HG03457 (cell line): Measurements from ENCODE around the gene DCAF12.

Source experiments
- ATAC-seq: cut with Tn5 transposase; IDR thresholded peaks from one replicate; pipeline ENCODE4 v1.9.1; 2021; ENCODE audit warnings: moderate number of reproducible peaks; ENCODE audit not compliant: unreplicated experiment

DCAF12 gene

DNA sequence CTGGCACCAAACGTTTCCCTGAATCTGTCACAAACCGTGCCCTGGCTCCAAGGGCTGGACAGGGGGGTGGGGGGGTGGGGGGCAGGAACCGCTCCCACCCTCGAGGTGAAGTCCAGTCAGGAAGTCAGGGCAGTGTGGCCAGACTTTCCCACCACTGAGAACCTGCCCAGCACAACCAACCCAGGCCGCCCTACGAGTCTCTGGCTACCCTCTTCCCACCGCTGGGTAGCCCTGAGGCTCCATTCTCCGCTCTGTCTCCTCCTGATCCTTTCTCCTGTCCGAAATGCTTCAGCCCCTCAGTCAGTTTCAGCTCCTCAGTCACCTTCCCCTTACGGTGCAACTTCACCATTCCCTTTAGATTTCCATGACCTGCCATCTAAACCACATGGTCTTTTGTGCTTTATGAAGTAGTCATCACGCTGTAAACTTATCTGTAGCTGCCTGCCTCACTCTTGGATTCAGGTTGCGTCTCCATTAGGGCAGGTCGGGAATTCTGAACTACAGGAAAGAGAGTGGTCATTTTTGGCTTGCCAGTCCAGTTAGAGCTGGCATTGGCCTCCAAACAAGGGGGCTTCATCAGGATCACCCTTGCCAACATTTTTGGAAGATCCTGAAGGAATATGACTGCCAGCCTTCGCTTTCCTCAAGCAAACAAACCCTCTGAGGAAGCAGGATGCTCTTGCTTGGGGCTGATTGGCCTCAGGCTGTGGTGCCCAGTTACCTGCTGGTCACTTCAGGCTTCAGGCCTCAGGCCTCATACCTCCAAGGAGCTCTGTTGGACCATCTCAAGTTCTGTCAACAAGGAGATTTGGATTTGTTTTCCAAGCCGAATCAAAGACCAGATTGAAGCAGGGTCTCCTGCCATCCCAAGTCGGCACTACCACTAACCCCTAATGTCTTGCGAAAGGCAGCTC, 794 bp upstream of the DCAF12 start:
- ATAC-seq: no peak

DNA sequence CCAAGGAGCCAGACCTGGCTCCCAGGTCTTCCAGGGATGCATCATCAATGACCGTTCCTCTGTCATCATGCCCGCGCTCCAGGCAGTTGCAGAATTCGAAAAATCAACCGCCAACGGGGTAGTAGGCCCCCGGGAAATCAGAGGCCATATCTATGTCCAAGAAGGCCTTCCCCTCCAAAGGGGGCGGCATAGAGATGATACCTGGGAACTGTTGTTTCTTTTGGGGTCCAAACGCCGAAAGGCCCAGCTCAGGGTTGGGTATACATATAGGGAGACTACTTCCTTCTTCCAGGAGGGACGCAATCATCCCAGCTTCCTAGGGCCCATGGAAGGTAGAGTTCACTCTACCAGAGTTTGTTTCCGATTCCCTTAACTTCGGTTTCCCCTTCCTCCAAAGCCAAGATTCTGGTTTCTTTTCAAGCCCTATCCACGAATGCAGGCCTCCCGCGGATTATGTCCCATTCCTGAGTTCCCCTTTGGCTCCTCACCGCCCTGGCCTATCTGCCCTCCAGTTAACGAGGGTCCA, 754 bp downstream of the DCAF12 start:
- ATAC-seq: no peak

DNA sequence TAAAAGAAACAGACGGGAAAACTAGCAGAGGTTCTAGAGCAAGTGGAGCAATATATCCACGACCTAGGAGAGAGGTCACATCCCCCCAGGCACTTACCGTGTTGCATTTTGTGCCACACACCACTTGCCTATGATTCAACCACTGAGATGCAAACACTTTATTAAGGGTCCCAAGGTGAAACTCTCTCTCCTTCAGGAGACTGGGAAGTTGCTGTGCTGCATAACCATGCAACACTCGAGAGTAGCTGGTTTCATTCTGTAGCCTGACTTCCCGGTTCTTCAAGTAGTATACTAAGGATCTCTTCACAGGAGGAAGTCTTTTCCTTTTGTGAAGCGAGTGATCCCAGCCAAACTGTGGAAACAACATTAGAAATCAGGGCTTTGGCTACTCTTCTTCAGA, 1.6 kb downstream of the DCAF12 start:
- ATAC-seq: no peak

DNA sequence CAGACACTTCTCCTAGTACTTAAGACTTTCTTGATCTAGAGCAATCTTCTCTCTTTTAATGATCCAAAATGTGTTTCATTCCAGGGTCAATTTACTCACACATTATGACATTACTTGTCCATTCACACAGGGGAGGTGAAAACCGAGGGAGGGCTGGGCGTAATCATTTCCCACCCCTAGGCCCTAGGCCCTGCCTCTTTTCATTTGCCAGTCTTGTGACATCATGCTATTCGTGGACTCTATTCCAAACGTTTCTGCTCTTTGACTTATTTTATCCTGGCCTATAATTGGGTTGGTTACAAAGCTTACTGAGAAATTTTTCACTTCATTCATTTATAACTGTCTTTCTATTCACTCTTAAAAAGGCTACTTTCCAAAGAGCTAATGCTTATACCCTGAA, 2.4 kb downstream of the DCAF12 start:
- no peak for ATAC-seq

- no peak for ATAC-seq
Observed at GRCh38 chr9:34123682-34124081, 2.8 kb downstream of the DCAF12 start.

- ATAC-seq: no peak
Observed at GRCh38 chr9:34121996-34122395, 4.5 kb downstream of the DCAF12 start.

- no peak for ATAC-seq
Observed at GRCh38 chr9:34119713-34120112, 6.8 kb downstream of the DCAF12 start.

- ATAC-seq: no peak
Observed at GRCh38 chr9:34114436-34114835, 12.1 kb downstream of the DCAF12 start.

- ATAC-seq: no peak
Observed at GRCh38 chr9:34106110-34106509, 20.4 kb downstream of the DCAF12 start.

DNA sequence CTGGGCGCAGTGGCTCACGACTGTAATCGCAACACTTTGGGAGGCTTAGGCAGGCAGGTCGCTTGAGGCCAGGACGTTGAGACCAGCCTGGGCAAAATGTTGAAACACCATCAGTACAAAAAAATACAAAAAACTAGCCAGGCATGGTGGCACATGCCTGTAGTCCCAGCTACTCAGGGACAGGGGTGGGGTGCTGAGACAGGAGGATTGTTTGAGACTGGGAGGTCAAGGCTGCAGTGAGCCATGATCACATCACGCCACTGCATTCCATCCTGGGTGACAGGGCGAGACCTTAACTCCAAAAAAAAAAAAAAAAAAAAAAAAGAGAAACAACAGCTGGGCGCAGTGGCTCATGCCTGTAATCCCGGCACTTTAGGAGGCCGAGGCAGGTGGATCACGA, 23.7 kb downstream of the DCAF12 start:
- ATAC-seq: no peak

GRCh38 chr9:34098307-34098706, 28.2 kb downstream of the DCAF12 start:
- ATAC-seq: no peak

- ATAC-seq: no peak
Observed at GRCh38 chr9:34097865-34098264, 28.6 kb downstream of the DCAF12 start.

GRCh38 chr9:34096751-34097150, 29.7 kb downstream of the DCAF12 start:
- no peak for ATAC-seq

DNA sequence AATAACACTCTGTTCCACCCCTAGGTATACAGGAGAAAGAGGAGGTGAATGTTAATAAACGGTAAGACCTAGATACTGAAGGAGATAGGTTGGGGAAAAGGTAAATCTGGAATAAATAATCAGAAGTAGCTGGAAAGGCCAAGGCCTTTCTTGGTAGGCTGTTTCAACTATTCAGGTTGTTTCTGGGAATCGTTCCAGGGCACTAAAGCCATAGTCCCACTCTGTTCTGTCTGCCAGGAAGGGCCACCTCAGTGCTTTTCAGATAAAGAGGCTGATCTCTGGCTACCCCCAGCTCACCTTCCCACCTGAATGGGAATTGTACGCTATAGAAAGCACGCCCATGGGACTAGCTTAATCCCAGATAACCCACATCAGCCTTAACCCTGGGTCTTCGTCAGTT, 32.9 kb downstream of the DCAF12 start:
- no peak for ATAC-seq

DNA sequence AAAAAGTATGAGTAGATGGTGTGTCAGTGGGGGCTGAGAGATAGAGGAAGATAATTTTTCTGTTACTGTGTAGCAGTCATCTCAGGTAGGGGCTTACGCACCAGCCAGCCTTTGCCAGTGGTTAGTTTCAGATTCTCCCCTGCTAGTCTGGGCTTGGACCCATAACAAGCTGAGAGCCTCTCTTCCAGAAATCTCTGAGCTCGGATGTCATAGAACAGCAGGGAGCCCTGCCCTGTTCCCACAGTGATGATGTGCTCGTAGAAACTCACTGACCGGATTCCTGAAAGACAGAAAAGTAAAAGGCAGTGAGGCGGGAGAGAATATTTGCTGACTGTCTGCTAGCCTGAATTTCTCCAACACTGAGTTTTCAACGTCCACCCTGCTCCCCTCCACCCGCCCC, 37.2 kb downstream of the DCAF12 start:
- no peak for ATAC-seq

GRCh38 chr9:34087370-34087769, 39.1 kb downstream of the DCAF12 start:
- ATAC-seq: no peak

- ATAC-seq: no peak
Observed at GRCh38 chr9:34086864-34087263, 39.6 kb downstream of the DCAF12 start.

DNA sequence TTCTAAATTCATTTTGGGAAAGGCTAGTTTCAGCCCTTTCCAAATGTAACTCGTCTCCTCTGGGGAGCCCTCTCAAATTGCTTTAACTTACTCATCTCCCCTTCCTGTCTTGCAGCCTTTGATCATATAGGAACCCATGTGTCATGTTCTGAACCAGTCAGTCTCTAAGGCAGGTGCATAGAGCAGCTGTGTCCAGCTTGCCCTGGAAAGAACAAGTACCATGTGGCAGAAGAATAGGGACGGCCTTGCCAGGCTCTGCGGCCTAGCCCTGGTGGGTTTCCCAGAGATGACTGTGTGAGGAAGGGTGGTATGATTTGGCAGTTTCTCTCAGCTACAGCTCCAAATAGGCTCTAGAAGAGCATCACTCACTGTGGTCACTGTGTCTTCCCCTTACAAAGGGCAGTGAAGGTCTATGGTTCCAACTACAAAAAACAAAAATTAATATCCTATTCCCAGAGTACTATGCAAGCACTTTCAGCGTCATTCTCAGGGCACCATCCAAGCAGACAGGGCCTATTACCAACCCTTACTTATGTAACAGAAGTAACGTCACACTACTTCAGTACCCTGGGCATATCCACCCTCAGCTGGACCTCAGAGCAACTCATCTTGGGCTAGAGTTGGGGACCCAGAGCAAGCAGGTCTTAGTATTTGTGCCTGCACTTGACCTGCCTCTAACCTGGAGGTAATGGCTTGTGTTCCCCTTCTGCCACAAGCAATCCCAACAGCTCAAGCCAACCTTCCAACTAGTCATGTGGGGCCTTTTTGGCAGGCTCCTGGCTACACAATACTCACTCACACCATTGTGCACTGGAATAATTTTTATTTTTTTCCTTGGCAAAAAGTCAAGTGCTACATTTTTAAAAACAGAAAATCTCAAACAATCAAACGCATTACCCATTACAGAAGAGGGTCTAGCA, 40.7 kb downstream of the DCAF12 start:
- ATAC-seq: no peak

- no peak for ATAC-seq
Observed at GRCh38 chr9:34084562-34084961, 41.9 kb downstream of the DCAF12 start.

DNA sequence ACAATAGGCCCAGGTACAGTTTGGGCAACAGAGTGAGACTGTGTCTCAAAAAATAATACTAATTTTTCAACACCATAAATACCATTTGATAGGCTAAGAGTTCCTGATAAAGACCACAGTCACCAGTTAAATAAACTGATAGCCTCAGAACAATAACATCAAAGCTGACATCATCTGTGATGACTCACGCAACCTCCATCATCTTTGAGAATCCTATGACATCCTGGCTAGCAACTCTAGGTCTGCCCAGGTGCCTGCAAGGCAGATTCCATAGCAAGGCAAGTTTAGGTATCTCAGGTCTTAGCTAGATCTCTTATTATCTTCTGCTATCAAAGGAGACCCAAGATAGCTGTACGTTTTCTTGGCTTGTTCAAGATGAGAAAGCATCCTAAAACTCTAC, 47.3 kb downstream of the DCAF12 start:
- no peak for ATAC-seq

- no peak for ATAC-seq
Observed at GRCh38 chr9:34072868-34073590, 53.5 kb downstream of the DCAF12 start.
